SU-DHL-6 (cell line): ENCODE results near the gene BAIAP2L1.

Experiments used
- H2AFZ ChIP-seq: fragments of 200-600 bp; sonication (generic); 2 replicates; pipeline ENCODE4 v1.6.1; 2014; ENCODE audit warnings: low read depth, mild to moderate bottlenecking, moderate library complexity, mixed read lengths, antibody characterized with exemption, low read length; ENCODE audit not compliant: severe bottlenecking
- H3F3A ChIP-seq: fragments of 200-600 bp; shearing (Covaris generic); 2 replicates; pipeline ENCODE4 v1.6.0; 2016; ENCODE audit warnings: antibody characterized with exemption, mild to moderate bottlenecking; ENCODE audit not compliant: insufficient read depth
- H3K27ac ChIP-seq: fragments of 200-600 bp; sonication (generic); 2 replicates; pipeline ENCODE4 v1.5.1; 2016; ENCODE audit warnings: low read depth, mild to moderate bottlenecking, low read length, moderate library complexity, mixed read lengths
- H3K27me3 ChIP-seq: fragments of 200-600 bp; sonication (generic), shearing (Covaris generic); 2 replicates; pipeline ENCODE4 v1.6.0; 2014; ENCODE audit warnings: mild to moderate bottlenecking, low read length
- H3K36me3 ChIP-seq: fragments of 200-600 bp; sonication (generic); 2 replicates; pipeline ENCODE4 v1.6.1; 2014; ENCODE audit warnings: mild to moderate bottlenecking, low read length, mixed read lengths
- H3K4me2 ChIP-seq: fragments of 300-600, 200-600 bp; shearing (Covaris generic), sonication (generic); 2 replicates; pipeline ENCODE4 v1.6.0; 2014; ENCODE audit warnings: low read length, low read depth, mild to moderate bottlenecking; ENCODE audit not compliant: poor library complexity, severe bottlenecking
- H3K4me3 ChIP-seq: fragments of 200-600 bp; sonication (generic); 2 replicates; pipeline ENCODE4 v1.5.1; 2014; ENCODE audit warnings: antibody characterized with exemption, low read length, mild to moderate bottlenecking, mixed read lengths; ENCODE audit not compliant: insufficient read depth, poor library complexity, severe bottlenecking
- H3K79me2 ChIP-seq: fragments of 200-600 bp; sonication (generic); 2 replicates; pipeline ENCODE4 v1.6.1; 2014; ENCODE audit warnings: mild to moderate bottlenecking, low read length, moderate library complexity; ENCODE audit not compliant: insufficient read depth
- H3K9ac ChIP-seq: fragments of 200-600 bp; sonication (generic); 2 replicates; pipeline ENCODE4 v1.7.0; 2014; ENCODE audit warnings: mild to moderate bottlenecking, low read length
- H3K9me2 ChIP-seq: fragments of 200-600 bp; sonication (generic); replicated peaks from 2 replicates; pipeline ENCODE4 v1.6.1; 2014; ENCODE audit warnings: low read length; ENCODE audit not compliant: insufficient read depth
- H3K9me3 ChIP-seq: fragments of 200-600 bp; sonication (generic); 2 replicates; pipeline ENCODE4 v1.6.1; 2014; ENCODE audit warnings: low read length, mixed read lengths; ENCODE audit not compliant: insufficient read depth
- H4K20me1 ChIP-seq: fragments of 200-600 bp; sonication (generic); 2 replicates; pipeline ENCODE4 v1.6.1; 2014; ENCODE audit warnings: low read depth, mild to moderate bottlenecking, antibody characterized with exemption, low read length, moderate library complexity, mixed read lengths
- CTCF ChIP-seq: fragments of 200-600 bp; sonication (generic); IDR thresholded peaks from one replicate; pipeline ENCODE4 v1.5.1; 2017; ENCODE audit warnings: antibody characterized with exemption, mild to moderate bottlenecking, low read length, moderate library complexity; ENCODE audit not compliant: insufficient read depth, poor library complexity, severe bottlenecking
- EZH2phosphoT487 ChIP-seq: fragments of 200-600 bp; sonication (generic), shearing (Covaris generic); conservative IDR thresholded peaks from 2 replicates; pipeline ENCODE4 v1.6.1; 2018; ENCODE audit warnings: mild to moderate bottlenecking, antibody characterized with exemption, low read length, moderate library complexity, mixed read lengths

The BAIAP2L1 gene

DNA sequence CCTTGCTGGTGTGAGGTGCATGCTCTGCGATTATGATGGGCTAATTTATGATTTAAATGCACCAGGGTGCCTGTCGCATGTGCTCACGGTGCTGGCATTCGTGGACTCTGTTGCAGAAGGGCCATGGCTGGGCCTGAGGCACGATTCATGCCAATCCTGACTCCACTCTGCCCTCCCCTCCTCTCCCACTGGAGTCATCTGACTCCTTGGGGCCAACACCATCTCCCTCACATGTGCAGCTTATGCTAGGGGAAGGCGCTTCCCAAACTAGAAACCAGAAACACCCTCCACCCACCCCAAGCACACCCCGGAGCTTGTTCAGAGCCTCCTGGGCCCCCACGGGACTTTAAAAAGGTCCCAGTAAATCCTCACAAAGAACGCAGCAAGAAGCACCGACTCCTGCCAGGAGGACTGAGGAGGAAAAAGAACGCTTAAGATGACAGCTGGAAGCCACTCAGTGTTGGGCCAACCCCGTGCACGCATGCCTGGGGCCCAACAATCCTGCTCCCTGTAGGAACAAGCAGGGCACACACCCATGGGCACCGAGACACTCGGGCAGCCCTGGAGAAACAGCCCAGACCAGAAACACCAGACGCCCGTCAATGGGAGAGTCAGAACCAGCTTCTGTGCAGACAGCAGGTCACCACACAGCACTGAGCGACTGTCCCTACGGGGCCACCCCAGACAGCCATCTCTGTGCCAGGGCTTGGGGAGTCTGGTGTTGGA, 105.3 kb downstream of the BAIAP2L1 start:
- TF ChIP-seq EZH2phosphoT487 (no peak), CTCF (no peak)

GRCh38 chr7:98294798-98295382, 106.0 kb downstream of the BAIAP2L1 start:
- H4K20me1 ChIP-seq = no peaks in the 10 kb centered on the region
- H3F3A ChIP-seq = no peaks in the 10 kb centered on the region
- H3K79me2 ChIP-seq = no peaks in the 10 kb centered on the region
- H3K4me3 ChIP-seq = no peak overlapping the region
- H3K4me2 ChIP-seq = no peak overlapping the region
- H3K9me2 ChIP-seq = no peaks in the 10 kb centered on the region
- no peaks in the 10 kb centered on the region for H3K9me3 ChIP-seq
- no peaks in the 10 kb centered on the region for H3K36me3 ChIP-seq
- no peak overlapping the region for H3K9ac ChIP-seq
- H3K27ac ChIP-seq = no peak overlapping the region
- no peak overlapping the region for H2AFZ ChIP-seq
- H3K27me3 ChIP-seq = no peaks in the 10 kb centered on the region
- no peak for TF ChIP-seq EZH2phosphoT487
- peak; percentile 73 for TF ChIP-seq CTCF

More for the DNA sequence above, 105.3 kb downstream of the BAIAP2L1 start:
- Histone ChIP-seq H3K36me3 (no peaks in the 10 kb centered on the region), H2AFZ (no peak overlapping the region), H3K9ac (no peak overlapping the region), H3K4me3 (no peak overlapping the region), H3K4me2 (no peak overlapping the region), H3K27ac (no peak overlapping the region), H3K9me2 (no peaks in the 10 kb centered on the region), H3F3A (no peaks in the 10 kb centered on the region), H3K79me2 (no peaks in the 10 kb centered on the region), H4K20me1 (no peaks in the 10 kb centered on the region), H3K27me3 (no peaks in the 10 kb centered on the region), H3K9me3 (no peaks in the 10 kb centered on the region)

- Histone ChIP-seq H3K9ac (no peak overlapping the region), H3K4me2 (no peak overlapping the region), H3K9me2 (no peaks in the 10 kb centered on the region), H3K36me3 (no peaks in the 10 kb centered on the region), H3K27me3 (no peaks in the 10 kb centered on the region), H3K4me3 (no peak overlapping the region), H2AFZ (no peak overlapping the region), H3K27ac (no peak overlapping the region), H3K9me3 (no peaks in the 10 kb centered on the region), H3F3A (no peaks in the 10 kb centered on the region), H4K20me1 (no peaks in the 10 kb centered on the region), H3K79me2 (no peaks in the 10 kb centered on the region)
- no peak for TF ChIP-seq CTCF
- no peak for TF ChIP-seq EZH2phosphoT487
Observed at GRCh38 chr7:98294326-98294725, 106.6 kb downstream of the BAIAP2L1 start.
